Vagina (tissue), 2 donors: ENCODE results near the gene PDZK1IP1. TPM values are rescaled to one million over a fixed set of nuclear protein-coding genes. Genes with fewer than 3 reads are reported as not detected.
A peak's percentile ranks its signal among the peaks of the same experiment; 100 is the strongest.
"Not testable (repeated sequence)": the region's sequence is repeated elsewhere in the genome, so short reads cannot be mapped to it uniquely, and the experiment has no call there.

Experiments
- DNase-seq, 2 donors: peaks; one replicate each; pipeline ENCODE4 v3.0.0-alpha.2; 2017; ENCODE audit errors: extremely low spot score in 2 of 2
- H3K27ac ChIP-seq: fragments of 200-600 bp; sonication (generic); one replicate; pipeline ENCODE4 v1.5.1; 2019
- H3K27me3 ChIP-seq: fragments of 200-600 bp; sonication (generic); one replicate; pipeline ENCODE4 v1.5.1; 2019
- H3K36me3 ChIP-seq, 2 donors: fragments of 200-600 bp; sonication (generic); one replicate each; pipeline ENCODE4 v1.5.1; 2017 to 2019
- H3K4me1 ChIP-seq: fragments of 200-600 bp; sonication (generic); one replicate; pipeline ENCODE4 v1.5.1; 2019
- H3K4me3 ChIP-seq, 2 donors: fragments of 200-600 bp; sonication (generic); 1 replicate in 1 of 2; 2 replicates in 1 of 2; pipeline ENCODE4 v1.5.1; 2016 to 2019
- H3K9me3 ChIP-seq: fragments of 200-600 bp; sonication (generic); one replicate; pipeline ENCODE4 v1.5.1; 2019
- CTCF ChIP-seq, 3 experiments: fragments of 450-650 bp in 2 of 3; fragments of 200-600 bp in 1 of 3; sonication (generic) in 1 of 3; IDR thresholded peaks; one replicate each; pipeline ENCODE4 v1.5.1; 2017 to 2019; ENCODE audit warnings: antibody characterized with exemption in 3 of 3, mild to moderate bottlenecking in 2 of 3, moderate library complexity in 2 of 3
- POLR2A ChIP-seq, 2 donors: fragments of 450-650 bp; IDR thresholded peaks; one replicate each; pipeline ENCODE4 v1.6.1; 2017; ENCODE audit warnings: antibody characterized with exemption in 2 of 2, mild to moderate bottlenecking in 2 of 2, moderate library complexity in 2 of 2
- POLR2AphosphoS5 ChIP-seq, 2 donors: sonication (generic); formaldehyde crosslinking; IDR thresholded peaks; one replicate each; pipeline ENCODE4 v1.9.0; 2017; ENCODE audit warnings: antibody characterized with exemption in 2 of 2, mild to moderate bottlenecking in 2 of 2, low read depth in 1 of 2; ENCODE audit not compliant: insufficient read depth in 1 of 2
- intact Hi-C: fragments of 100-400 bp; cut with DNase I; formaldehyde crosslinking; loops from one replicate; pipeline ENCODE4 v1.15.1; 2023
- total RNA-seq: library from RNA; depleted of rRNA; stranded (reverse); fragments of >200 nt; gene quantifications from one replicate; pipeline ENCODE4 v1.2.3, GENCODE V29; 2016

The PDZK1IP1 gene
- total RNA-seq, 1 donor from 2014 or later, result 55.2 TPM

- peak in 1 of 2 donors; percentile 25 for DNase-seq
- H3K27ac ChIP-seq, result no peak overlapping the region
- no peak for TF ChIP-seq POLR2A (IDR thresholded peaks at IDR 0.05)
- TF ChIP-seq CTCF (IDR thresholded peaks at IDR 0.05), result no peak
- no peak for TF ChIP-seq POLR2AphosphoS5 (IDR thresholded peaks at IDR 0.05; ENCODE audit: insufficient read depth in 1 of 2, low read depth in 1 of 2)
- no peaks in the 10 kb centered on the region for H3K9me3 ChIP-seq
- no peaks in the 10 kb centered on the region for H3K36me3 ChIP-seq
- intact Hi-C loops, result no loop called here
- no peak overlapping the region for H3K4me3 ChIP-seq
- H3K27me3 ChIP-seq, result no peaks in the 10 kb centered on the region
- no peaks in the 10 kb centered on the region for H3K4me1 ChIP-seq
These were observed 28.4 kb downstream of the PDZK1IP1 start for GRCh38 chr1:47161298-47162040.

- Histone ChIP-seq H3K36me3 (no peaks in the 10 kb centered on the region), H3K4me3 (no peak overlapping the region), H3K27ac (no peak overlapping the region), H3K27me3 (no peaks in the 10 kb centered on the region), H3K4me1 (no peaks in the 10 kb centered on the region), H3K9me3 (no peaks in the 10 kb centered on the region)
- TF ChIP-seq POLR2AphosphoS5 (IDR thresholded peaks at IDR 0.05; ENCODE audit: insufficient read depth in 1 of 2, low read depth in 1 of 2) (no peak), CTCF (IDR thresholded peaks at IDR 0.05) (no peak), POLR2A (IDR thresholded peaks at IDR 0.05) (no peak)
- DNase-seq, result peak in 1 of 2 donors; percentile 27
- intact Hi-C loops, result no loop called here
These were observed 29.1 kb downstream of the PDZK1IP1 start for GRCh38 chr1:47160716-47161115.

GRCh38 chr1:47157957-47158356 lies 31.9 kb downstream of the PDZK1IP1 start:
- H3K4me3 ChIP-seq, H3K27me3 ChIP-seq, H3K9me3 ChIP-seq, intact Hi-C loops, H3K4me1 ChIP-seq, DNase-seq, H3K36me3 ChIP-seq, H3K27ac ChIP-seq: not testable (repeated sequence)

GRCh38 chr1:47156457-47156856 lies 33.4 kb downstream of the PDZK1IP1 start:
- H3K27ac ChIP-seq, H3K9me3 ChIP-seq, DNase-seq, H3K36me3 ChIP-seq, H3K4me1 ChIP-seq, H3K4me3 ChIP-seq, H3K27me3 ChIP-seq, intact Hi-C loops: not testable (repeated sequence)

DNA sequence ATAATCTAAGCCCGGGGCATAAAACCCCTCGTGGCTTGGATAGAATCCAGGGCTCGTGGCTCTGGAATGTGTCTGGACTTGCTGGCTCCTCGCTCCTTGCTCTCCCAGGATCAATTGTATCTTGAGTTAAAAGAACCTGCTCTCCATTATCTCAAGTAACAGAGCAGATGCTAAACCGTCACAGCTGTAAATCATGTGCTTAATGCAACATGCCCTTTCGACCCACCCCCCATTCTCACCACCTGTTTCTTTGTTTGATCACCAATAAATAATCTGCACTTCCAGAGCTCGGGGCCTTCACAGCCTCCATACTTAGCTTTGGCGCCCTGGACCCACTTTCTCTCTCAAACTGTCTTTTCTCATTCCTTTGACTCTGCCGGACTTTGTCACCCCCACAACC lies 40.7 kb downstream of the PDZK1IP1 start:
- H3K27me3 ChIP-seq, intact Hi-C loops, H3K4me3 ChIP-seq: not testable (repeated sequence)

DNA sequence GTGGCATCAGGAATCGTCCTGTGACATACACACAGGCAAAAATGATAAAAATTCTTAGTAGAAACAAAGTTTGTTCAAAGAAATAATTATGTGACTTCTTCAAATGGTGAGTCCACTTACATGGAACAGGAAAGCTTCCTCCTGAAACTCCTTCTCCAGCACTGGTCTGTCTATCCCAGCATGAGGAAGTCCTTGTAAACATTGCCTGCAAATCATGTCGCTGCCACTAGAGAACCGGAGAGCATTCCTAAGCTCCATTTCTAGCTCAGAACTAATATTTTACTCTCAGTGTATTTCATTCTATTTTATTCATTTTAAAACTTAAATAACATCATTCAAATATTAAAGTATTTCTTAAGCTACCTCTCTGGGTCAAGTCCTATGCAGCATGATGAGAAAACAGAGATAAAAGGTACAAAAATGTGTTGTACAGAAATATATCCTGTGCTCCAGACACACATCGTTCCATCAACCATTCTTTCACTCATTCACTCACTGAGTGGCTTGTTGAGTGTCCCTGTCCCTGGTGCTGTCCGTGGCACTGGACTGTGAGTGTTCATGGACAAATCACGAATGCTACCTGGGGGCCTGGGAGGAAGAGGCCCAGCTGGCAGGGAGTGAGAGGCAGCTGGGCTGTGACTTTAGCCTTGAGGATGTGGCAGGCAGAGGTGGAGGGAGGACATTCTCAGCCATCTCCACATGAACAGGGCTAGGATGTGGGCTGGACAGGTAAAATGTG lies 42.6 kb downstream of the PDZK1IP1 start:
- Histone ChIP-seq H3K36me3 (no peaks in the 10 kb centered on the region), H3K4me1 (no peaks in the 10 kb centered on the region), H3K9me3 (no peaks in the 10 kb centered on the region), H3K27ac (no peak overlapping the region), H3K4me3 (no peak overlapping the region), H3K27me3 (no peaks in the 10 kb centered on the region)
- no peak for DNase-seq
- intact Hi-C loops, result no loop called here
- TF ChIP-seq POLR2AphosphoS5 (IDR thresholded peaks at IDR 0.05; ENCODE audit: insufficient read depth in 1 of 2, low read depth in 1 of 2) (no peak), POLR2A (IDR thresholded peaks at IDR 0.05) (no peak), CTCF (IDR thresholded peaks at IDR 0.05) (no peak)

More for the DNA sequence above, 40.7 kb downstream of the PDZK1IP1 start:
- H3K4me1 ChIP-seq, DNase-seq, H3K27ac ChIP-seq, H3K36me3 ChIP-seq, H3K9me3 ChIP-seq: not testable (repeated sequence)

GRCh38 chr1:47146495-47146894 lies 43.3 kb downstream of the PDZK1IP1 start:
- intact Hi-C loops, H3K4me3 ChIP-seq, H3K27me3 ChIP-seq, H3K27ac ChIP-seq, DNase-seq, H3K4me1 ChIP-seq, H3K36me3 ChIP-seq, H3K9me3 ChIP-seq: not testable (repeated sequence)

GRCh38 chr1:47143654-47144053 lies 46.2 kb downstream of the PDZK1IP1 start:
- H3K9me3 ChIP-seq, H3K4me3 ChIP-seq, H3K27me3 ChIP-seq, H3K36me3 ChIP-seq, intact Hi-C loops, H3K27ac ChIP-seq, H3K4me1 ChIP-seq, DNase-seq: not testable (repeated sequence)

DNA sequence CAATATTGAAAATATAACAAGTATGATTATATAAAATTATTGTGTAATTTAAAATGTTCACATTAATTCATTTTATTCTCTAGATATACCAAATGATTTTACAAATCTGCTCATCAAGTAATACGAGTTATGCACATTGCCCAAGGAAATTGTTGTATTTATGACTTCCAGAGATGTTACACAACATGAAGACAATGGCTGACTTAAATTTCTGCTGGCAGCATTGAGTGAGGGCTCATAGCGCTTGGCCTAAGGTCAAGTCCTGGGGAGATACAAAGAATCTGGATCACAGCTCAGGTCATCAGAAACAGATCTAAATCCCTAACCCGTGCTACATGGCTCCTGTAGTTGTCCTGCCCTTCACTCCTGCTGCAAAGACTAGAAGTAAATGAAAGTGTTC lies 49.5 kb downstream of the PDZK1IP1 start:
- H3K27ac ChIP-seq, H3K9me3 ChIP-seq, H3K4me3 ChIP-seq, H3K36me3 ChIP-seq, intact Hi-C loops, H3K27me3 ChIP-seq, H3K4me1 ChIP-seq, DNase-seq: not testable (repeated sequence)
